Loucy (cell line): ENCODE measurements around the gene LAPTM5.

Experiments
- H2AFZ ChIP-seq: fragments of 200-600 bp; sonication (generic); 2 replicates; pipeline ENCODE4 v1.6.0; 2016; ENCODE audit warnings: antibody characterized with exemption, mild to moderate bottlenecking, low read length, moderate library complexity
- H3F3A ChIP-seq: fragments of 200-600 bp; 2 replicates; pipeline ENCODE4 v1.6.0; 2016; ENCODE audit warnings: antibody characterized with exemption, low read depth, mild to moderate bottlenecking
- H3K27me3 ChIP-seq: fragments of 200-600 bp; sonication (generic); 2 replicates; pipeline ENCODE4 v1.6.1; 2014; ENCODE audit warnings: low read length, mild to moderate bottlenecking; ENCODE audit not compliant: insufficient read depth, poor library complexity, severe bottlenecking
- H3K36me3 ChIP-seq: fragments of 200-600 bp; sonication (generic); 2 replicates; pipeline ENCODE4 v1.6.1; 2016; ENCODE audit warnings: low read length; ENCODE audit not compliant: insufficient read depth
- H3K4me1 ChIP-seq: fragments of 200-600 bp; sonication (generic); 2 replicates; pipeline ENCODE4 v1.5.1; 2014; ENCODE audit warnings: low read length, mild to moderate bottlenecking; ENCODE audit not compliant: insufficient read depth, poor library complexity, severe bottlenecking
- H3K4me2 ChIP-seq: fragments of 200-600 bp; sonication (generic); 2 replicates; pipeline ENCODE4 v1.6.0; 2014; ENCODE audit warnings: antibody characterized with exemption, low read length, low read depth, mild to moderate bottlenecking; ENCODE audit not compliant: poor library complexity, severe bottlenecking
- H3K4me3 ChIP-seq: fragments of 200-600 bp; sonication (generic); 2 replicates; pipeline ENCODE4 v1.5.1; 2014; ENCODE audit warnings: low read length, mild to moderate bottlenecking, mixed read lengths; ENCODE audit not compliant: poor library complexity, severe bottlenecking
- H3K79me2 ChIP-seq: fragments of 200-600 bp; sonication (generic); 2 replicates; pipeline ENCODE4 v1.6.1; 2014; ENCODE audit warnings: low read length; ENCODE audit not compliant: insufficient read depth
- H3K9ac ChIP-seq: fragments of 200-600 bp; sonication (generic); 2 replicates; pipeline ENCODE4 v1.6.0; 2014; ENCODE audit warnings: mild to moderate bottlenecking, low read depth, low read length, moderate library complexity; ENCODE audit not compliant: poor library complexity, severe bottlenecking
- H3K9me2 ChIP-seq: fragments of 200-600 bp; sonication (generic); replicated peaks from 2 replicates; pipeline ENCODE4 v1.6.1; 2016; ENCODE audit warnings: low read depth, low read length, mixed read lengths
- H3K9me3 ChIP-seq: fragments of 200-600 bp; sonication (generic); 2 replicates; pipeline ENCODE4 v1.6.1; 2014; ENCODE audit warnings: mild to moderate bottlenecking, antibody characterized with exemption, low read length, low read depth; ENCODE audit not compliant: insufficient read depth
- H4K20me1 ChIP-seq: fragments of 200-600 bp; sonication (generic); 2 replicates; pipeline ENCODE4 v1.6.0; 2014; ENCODE audit warnings: antibody characterized with exemption, low read length, mild to moderate bottlenecking; ENCODE audit not compliant: insufficient read depth, poor library complexity, severe bottlenecking
- CTCF ChIP-seq: fragments of 200-600 bp; sonication (generic); conservative IDR thresholded peaks from 2 replicates; pipeline ENCODE4 v1.5.1; 2014; ENCODE audit warnings: mild to moderate bottlenecking, antibody characterized with exemption, low read length
- EZH2phosphoT487 ChIP-seq: fragments of 200-600 bp; IDR thresholded peaks from 2 replicates; pipeline ENCODE4 v1.6.1; 2018; ENCODE audit warnings: antibody characterized with exemption, mild to moderate bottlenecking, moderate library complexity, borderline replicate concordance

Gene LAPTM5

DNA sequence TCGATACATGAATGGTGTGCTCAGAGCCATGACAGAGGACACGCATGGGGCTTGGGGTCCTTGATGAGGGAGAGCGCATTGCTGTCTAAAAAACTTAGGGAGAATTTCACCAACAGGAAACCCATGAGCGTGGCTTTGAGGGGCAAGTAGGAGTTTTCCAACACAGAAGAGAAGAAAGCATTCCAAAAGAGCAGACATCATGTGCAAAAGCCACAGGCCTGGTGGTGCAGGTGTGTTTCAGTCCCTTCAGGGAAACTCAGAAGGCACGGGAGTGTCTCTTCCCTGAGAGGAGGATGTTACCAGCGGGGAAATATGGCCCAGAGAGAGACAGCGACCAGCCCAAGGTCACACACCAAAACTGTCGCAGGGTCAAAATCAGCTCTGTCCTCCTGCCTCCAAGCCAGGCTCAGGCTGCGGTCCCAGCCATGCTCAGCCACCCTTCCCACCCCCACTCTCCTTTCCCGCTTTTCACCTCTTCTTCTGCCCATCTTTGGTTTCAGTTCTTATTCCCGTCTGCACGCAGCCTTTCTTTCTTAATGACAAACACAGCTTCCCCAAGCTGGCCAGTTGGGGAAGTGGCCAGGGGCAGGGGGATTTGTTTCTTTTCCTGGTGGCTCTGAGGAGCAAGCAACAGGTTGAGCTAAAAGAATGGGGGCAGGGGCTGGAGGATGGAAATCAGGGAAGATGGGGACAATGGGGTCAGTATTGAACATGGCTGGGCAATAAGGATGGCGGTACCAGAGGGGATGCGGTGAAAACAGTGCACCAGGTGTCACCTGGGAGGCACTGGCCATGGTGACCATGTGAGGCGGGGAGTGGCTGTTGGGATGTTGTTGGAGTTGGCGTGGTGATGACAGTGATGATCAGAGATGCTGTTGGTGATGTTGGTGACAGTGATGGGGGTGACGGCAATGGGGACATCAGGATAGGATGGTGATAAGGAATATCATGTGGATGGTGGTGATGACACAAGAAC lies 10.3 kb downstream of the LAPTM5 start:
- no peaks in the 10 kb centered on the region for H3F3A ChIP-seq
- no peaks in the 10 kb centered on the region for H3K9me3 ChIP-seq
- H3K9me2 ChIP-seq = no peaks in the 10 kb centered on the region
- no peaks in the 10 kb centered on the region for H3K27me3 ChIP-seq
- H3K4me3 ChIP-seq = no peak overlapping the region
- H3K9ac ChIP-seq = peak overlapping the region; percentile 9
- peak overlapping the region; percentile 54 for H3K4me2 ChIP-seq
- H4K20me1 ChIP-seq = peaks cover 93% of the 10 kb centered on the region
- no peak overlapping the region for H2AFZ ChIP-seq
- no peak for TF ChIP-seq CTCF
- TF ChIP-seq EZH2phosphoT487 = no peak
- peaks cover 95% of the 10 kb centered on the region for H3K79me2 ChIP-seq
- peaks cover 24% of the 10 kb centered on the region; the same call in 1 of the 2 replicates for H3K36me3 ChIP-seq
- H3K4me1 ChIP-seq = peaks cover 91% of the 10 kb centered on the region

GRCh38 chr1:30746212-30747032 lies 11.2 kb downstream of the LAPTM5 start:
- peak overlapping the region; percentile 54 for H3K4me2 ChIP-seq
- peak overlapping the region; percentile 42 for H3K9ac ChIP-seq
- H4K20me1 ChIP-seq = peaks cover 93% of the 10 kb centered on the region
- H3K9me3 ChIP-seq = no peaks in the 10 kb centered on the region
- TF ChIP-seq EZH2phosphoT487 (no peak), CTCF (no peak)
- H3K4me1 ChIP-seq = peaks cover 82% of the 10 kb centered on the region
- no peaks in the 10 kb centered on the region for H3K27me3 ChIP-seq
- H2AFZ ChIP-seq = no peak overlapping the region
- peaks cover 33% of the 10 kb centered on the region; the same call in 1 of the 2 replicates for H3K36me3 ChIP-seq
- H3F3A ChIP-seq = no peaks in the 10 kb centered on the region
- peaks cover 95% of the 10 kb centered on the region for H3K79me2 ChIP-seq
- H3K9me2 ChIP-seq = no peaks in the 10 kb centered on the region
- H3K4me3 ChIP-seq = no peak overlapping the region

DNA sequence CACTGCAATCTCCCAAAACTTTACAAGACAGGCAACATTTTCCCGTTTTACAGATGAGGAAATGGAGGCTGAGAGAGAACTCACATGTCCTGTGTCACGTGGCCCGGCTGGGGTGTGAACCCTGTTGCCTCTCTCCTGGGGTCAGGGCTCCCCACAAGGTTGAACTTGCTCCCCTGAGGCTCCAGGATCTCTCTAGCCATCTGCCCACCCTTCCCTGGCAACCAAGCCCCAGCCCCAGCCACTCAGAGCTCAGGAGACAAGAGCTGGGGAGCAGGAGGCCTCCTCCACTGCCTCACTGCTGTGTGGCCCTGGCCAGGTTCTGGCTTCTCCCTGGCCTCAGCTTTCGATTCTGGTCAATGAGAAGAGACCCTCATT lies 11.8 kb downstream of the LAPTM5 start:
- TF ChIP-seq EZH2phosphoT487 (no peak), CTCF (no peak)
- Histone ChIP-seq H2AFZ (no peak overlapping the region), H3K4me2 (peak overlapping the region; percentile 54), H3F3A (no peaks in the 10 kb centered on the region), H4K20me1 (peaks cover 93% of the 10 kb centered on the region), H3K27me3 (no peaks in the 10 kb centered on the region), H3K4me1 (peaks cover 76% of the 10 kb centered on the region), H3K9ac (peak overlapping the region; percentile 42), H3K4me3 (no peak overlapping the region), H3K79me2 (peaks cover 95% of the 10 kb centered on the region), H3K36me3 (peaks cover 39% of the 10 kb centered on the region; the same call in 1 of the 2 replicates), H3K9me3 (no peaks in the 10 kb centered on the region), H3K9me2 (no peaks in the 10 kb centered on the region)
